SU-DHL-6 (cell line): ENCODE data around the gene QPRT.

Experiments used
- CTCF ChIP-seq: fragments of 200-600 bp; sonication (generic); IDR thresholded peaks from one replicate; pipeline ENCODE4 v1.5.1; 2017; ENCODE audit warnings: antibody characterized with exemption, mild to moderate bottlenecking, low read length, moderate library complexity; ENCODE audit not compliant: insufficient read depth, poor library complexity, severe bottlenecking
- EZH2phosphoT487 ChIP-seq: fragments of 200-600 bp; sonication (generic), shearing (Covaris generic); conservative IDR thresholded peaks from 2 replicates; pipeline ENCODE4 v1.6.1; 2018; ENCODE audit warnings: mild to moderate bottlenecking, antibody characterized with exemption, low read length, moderate library complexity, mixed read lengths

- TF ChIP-seq CTCF (no peak), EZH2phosphoT487 (no peak)
Observed at GRCh38 chr16:29664091-29664921, 14.7 kb upstream of the QPRT start.
